ENCODE data around the gene NDUFS4.

The NDUFS4 gene

GRCh38 chr5:53555160-53555559 is 5.3 kb upstream of the NDUFS4 start:
- Mint-ChIP-seq H3K4me3 (no peak overlapping the region), H3K36me3 (ENCODE audit: low read depth) (no peaks in the 10 kb centered on the region), H3K4me1 (ENCODE audit: low read depth) (peaks cover under 1% of the 10 kb centered on the region), H3K27ac (no peak overlapping the region), H3K9me3 (peaks cover 9% of the 10 kb centered on the region), H3K27me3 (ENCODE audit: low read depth) (peaks cover 33% of the 10 kb centered on the region)

GRCh38 chr5:53556001-53556400 is 4.4 kb upstream of the NDUFS4 start:
- H3K4me3 Mint-ChIP-seq = no peak overlapping the region
- H3K9me3 Mint-ChIP-seq = peaks cover 9% of the 10 kb centered on the region
- H3K4me1 Mint-ChIP-seq (ENCODE audit: low read depth) = peaks cover 5% of the 10 kb centered on the region
- H3K27me3 Mint-ChIP-seq (ENCODE audit: low read depth) = peaks cover 33% of the 10 kb centered on the region
- peaks cover 7% of the 10 kb centered on the region for H3K36me3 Mint-ChIP-seq (ENCODE audit: low read depth)
- no peak overlapping the region for H3K27ac Mint-ChIP-seq

- peaks cover 9% of the 10 kb centered on the region for H3K9me3 Mint-ChIP-seq
- H3K4me3 Mint-ChIP-seq = no peak overlapping the region
- peaks cover 33% of the 10 kb centered on the region for H3K27me3 Mint-ChIP-seq (ENCODE audit: low read depth)
- peaks cover 8% of the 10 kb centered on the region for H3K36me3 Mint-ChIP-seq (ENCODE audit: low read depth)
- H3K4me1 Mint-ChIP-seq (ENCODE audit: low read depth) = peaks cover 11% of the 10 kb centered on the region
- no peak overlapping the region for H3K27ac Mint-ChIP-seq
Measured at GRCh38 chr5:53557386-53557785, 3.1 kb upstream of the NDUFS4 start.

GRCh38 chr5:53558966-53559365 is 1.5 kb upstream of the NDUFS4 start:
- peaks cover 13% of the 10 kb centered on the region for H3K4me1 Mint-ChIP-seq (ENCODE audit: low read depth)
- H3K27ac Mint-ChIP-seq = no peak overlapping the region
- peaks cover 33% of the 10 kb centered on the region for H3K27me3 Mint-ChIP-seq (ENCODE audit: low read depth)
- peaks cover 11% of the 10 kb centered on the region for H3K36me3 Mint-ChIP-seq (ENCODE audit: low read depth)
- H3K9me3 Mint-ChIP-seq = peaks cover 9% of the 10 kb centered on the region
- no peak overlapping the region for H3K4me3 Mint-ChIP-seq

DNA sequence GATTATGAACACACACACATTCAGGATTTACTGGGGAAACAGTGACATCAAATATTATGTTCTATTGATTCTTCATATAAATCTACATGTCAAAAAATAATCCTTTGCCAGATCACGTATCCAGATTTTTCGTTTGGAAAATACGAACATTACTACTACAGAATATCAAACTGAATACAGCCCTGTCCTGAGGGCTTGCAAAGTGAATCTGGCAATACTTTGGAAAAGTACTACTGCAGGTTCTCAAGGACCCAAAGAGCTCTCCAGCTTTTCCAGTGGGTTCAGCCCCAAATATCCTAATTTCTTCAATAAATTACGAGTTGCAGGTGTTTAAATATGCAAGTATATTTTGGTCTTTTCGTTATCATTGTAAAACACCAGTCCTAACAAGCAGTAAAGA is 411 bp upstream of the NDUFS4 start:
- H3K27ac Mint-ChIP-seq = no peak overlapping the region
- H3K27me3 Mint-ChIP-seq (ENCODE audit: low read depth) = peaks cover 24% of the 10 kb centered on the region
- peaks cover 14% of the 10 kb centered on the region for H3K4me1 Mint-ChIP-seq (ENCODE audit: low read depth)
- H3K9me3 Mint-ChIP-seq = peaks cover 9% of the 10 kb centered on the region
- peaks cover 11% of the 10 kb centered on the region for H3K36me3 Mint-ChIP-seq (ENCODE audit: low read depth)
- H3K4me3 Mint-ChIP-seq = peak overlapping the region; percentile 95

GRCh38 chr5:53568401-53568800 is 8.0 kb downstream of the NDUFS4 start:
- Mint-ChIP-seq H3K27ac (no peak overlapping the region), H3K4me1 (ENCODE audit: low read depth) (peaks cover 6% of the 10 kb centered on the region), H3K36me3 (ENCODE audit: low read depth) (peaks cover 3% of the 10 kb centered on the region), H3K27me3 (ENCODE audit: low read depth) (no peaks in the 10 kb centered on the region), H3K4me3 (no peak overlapping the region), H3K9me3 (no peaks in the 10 kb centered on the region)

GRCh38 chr5:53568871-53569270 is 8.4 kb downstream of the NDUFS4 start:
- Mint-ChIP-seq H3K4me3 (no peak overlapping the region), H3K36me3 (ENCODE audit: low read depth) (peaks cover 3% of the 10 kb centered on the region), H3K27me3 (ENCODE audit: low read depth) (no peaks in the 10 kb centered on the region), H3K4me1 (ENCODE audit: low read depth) (peaks cover 6% of the 10 kb centered on the region), H3K27ac (no peak overlapping the region), H3K9me3 (no peaks in the 10 kb centered on the region)

- Mint-ChIP-seq H3K36me3 (ENCODE audit: low read depth) (peaks cover 1% of the 10 kb centered on the region), H3K27ac (no peak overlapping the region), H3K27me3 (ENCODE audit: low read depth) (no peaks in the 10 kb centered on the region), H3K4me1 (ENCODE audit: low read depth) (peaks cover 6% of the 10 kb centered on the region), H3K4me3 (no peak overlapping the region), H3K9me3 (no peaks in the 10 kb centered on the region)
Measured at GRCh38 chr5:53569453-53569852, 9.0 kb downstream of the NDUFS4 start.

DNA sequence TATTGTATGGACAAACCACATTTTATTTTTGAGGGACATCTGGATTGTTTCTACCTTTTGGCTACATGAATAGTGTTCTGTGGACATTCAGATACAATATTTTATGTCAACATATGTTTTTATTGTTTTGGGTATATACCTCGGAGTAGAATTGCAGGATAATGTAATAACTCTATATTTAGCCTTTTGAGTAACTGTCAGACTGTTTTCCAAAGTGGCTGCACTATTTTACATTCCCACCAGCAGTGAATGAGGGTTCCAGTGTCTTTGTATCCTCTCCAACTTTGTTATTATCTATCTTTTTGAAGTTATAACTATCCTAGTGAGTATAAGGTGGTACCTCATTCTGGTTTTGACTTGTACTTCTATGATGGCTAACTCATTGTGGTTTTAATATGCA is 11.0 kb downstream of the NDUFS4 start:
- no peak overlapping the region for H3K4me3 Mint-ChIP-seq
- peaks cover 5% of the 10 kb centered on the region for H3K4me1 Mint-ChIP-seq (ENCODE audit: low read depth)
- H3K9me3 Mint-ChIP-seq = no peaks in the 10 kb centered on the region
- no peak overlapping the region for H3K27ac Mint-ChIP-seq
- H3K36me3 Mint-ChIP-seq (ENCODE audit: low read depth) = peaks cover 1% of the 10 kb centered on the region
- H3K27me3 Mint-ChIP-seq (ENCODE audit: low read depth) = no peaks in the 10 kb centered on the region

DNA sequence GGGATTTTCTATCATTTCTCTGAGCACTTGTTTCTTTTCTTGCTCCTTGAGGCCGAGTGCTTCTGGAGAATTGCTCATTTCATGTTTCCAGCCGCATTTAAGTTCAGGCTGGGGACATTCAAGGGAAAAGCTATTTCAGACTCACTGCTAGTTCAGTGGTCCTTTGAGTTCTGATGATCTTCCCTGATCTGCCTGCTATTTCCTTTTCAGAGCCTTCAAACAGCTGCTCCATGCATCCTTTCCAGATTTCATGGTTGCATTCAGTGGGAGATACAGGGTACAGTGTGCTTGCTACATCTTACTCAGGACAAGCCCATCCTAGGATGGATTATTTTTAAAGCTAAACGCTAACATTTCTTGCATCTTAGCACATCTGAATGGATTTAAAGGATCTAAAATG is 14.7 kb downstream of the NDUFS4 start:
- Mint-ChIP-seq H3K27me3 (ENCODE audit: low read depth) (no peaks in the 10 kb centered on the region), H3K27ac (no peak overlapping the region), H3K4me3 (no peak overlapping the region), H3K4me1 (ENCODE audit: low read depth) (peaks cover 6% of the 10 kb centered on the region), H3K9me3 (no peaks in the 10 kb centered on the region), H3K36me3 (ENCODE audit: low read depth) (peaks cover 1% of the 10 kb centered on the region)

DNA sequence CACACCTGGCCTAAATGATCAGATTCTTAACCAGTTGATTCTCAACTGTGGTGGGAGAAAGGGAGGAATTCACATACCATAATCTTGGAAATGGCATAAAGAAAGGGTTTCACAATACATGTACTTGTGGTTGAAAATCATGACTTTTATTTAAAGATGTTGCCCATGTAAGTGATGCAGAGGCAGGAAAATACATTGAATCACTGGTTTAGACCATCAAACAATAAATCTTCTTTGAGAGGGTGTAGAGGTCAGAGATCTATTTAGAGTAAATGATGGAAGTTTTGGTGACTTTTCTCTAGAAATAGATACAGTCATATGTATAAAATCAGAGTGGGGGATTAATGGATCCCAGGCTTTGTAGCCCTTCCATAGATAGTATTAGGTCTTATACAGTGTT is 15.4 kb downstream of the NDUFS4 start:
- peaks cover 6% of the 10 kb centered on the region for H3K4me1 Mint-ChIP-seq (ENCODE audit: low read depth)
- peaks cover 1% of the 10 kb centered on the region for H3K36me3 Mint-ChIP-seq (ENCODE audit: low read depth)
- H3K4me3 Mint-ChIP-seq = no peak overlapping the region
- no peak overlapping the region for H3K27ac Mint-ChIP-seq
- H3K27me3 Mint-ChIP-seq (ENCODE audit: low read depth) = no peaks in the 10 kb centered on the region
- H3K9me3 Mint-ChIP-seq = no peaks in the 10 kb centered on the region

DNA sequence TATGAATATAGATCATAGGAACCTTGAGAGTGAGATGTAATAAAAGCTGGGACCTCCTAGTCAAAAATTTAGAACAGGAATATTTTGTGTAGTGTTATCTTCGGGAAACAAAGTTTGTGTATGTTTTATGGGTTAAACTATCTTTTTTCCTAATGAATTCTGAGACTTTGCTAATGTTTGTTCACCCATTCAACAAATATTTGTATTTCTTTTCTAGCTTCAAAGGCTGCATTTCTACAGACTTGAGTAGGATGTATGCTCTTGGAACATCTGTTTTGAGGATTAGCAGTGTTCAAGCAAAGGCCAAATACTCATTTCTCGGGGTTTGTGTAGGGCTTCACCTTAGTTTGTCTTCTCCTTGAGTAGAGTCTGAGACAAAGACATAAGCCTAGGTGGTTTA is 16.2 kb downstream of the NDUFS4 start:
- Mint-ChIP-seq H3K36me3 (ENCODE audit: low read depth) (peaks cover 1% of the 10 kb centered on the region), H3K27me3 (ENCODE audit: low read depth) (no peaks in the 10 kb centered on the region), H3K4me3 (no peak overlapping the region), H3K4me1 (ENCODE audit: low read depth) (peaks cover 8% of the 10 kb centered on the region), H3K9me3 (no peaks in the 10 kb centered on the region), H3K27ac (no peak overlapping the region)

- H3K27ac Mint-ChIP-seq = no peak overlapping the region
- no peak overlapping the region for H3K4me3 Mint-ChIP-seq
- no peaks in the 10 kb centered on the region for H3K9me3 Mint-ChIP-seq
- no peaks in the 10 kb centered on the region for H3K27me3 Mint-ChIP-seq (ENCODE audit: low read depth)
- peaks cover 6% of the 10 kb centered on the region for H3K4me1 Mint-ChIP-seq (ENCODE audit: low read depth)
- H3K36me3 Mint-ChIP-seq (ENCODE audit: low read depth) = no peaks in the 10 kb centered on the region
Measured at GRCh38 chr5:53578854-53579253, 18.4 kb downstream of the NDUFS4 start.

- H3K4me3 Mint-ChIP-seq = no peak overlapping the region
- H3K27me3 Mint-ChIP-seq (ENCODE audit: low read depth) = no peaks in the 10 kb centered on the region
- no peak overlapping the region for H3K27ac Mint-ChIP-seq
- peaks cover 2% of the 10 kb centered on the region for H3K36me3 Mint-ChIP-seq (ENCODE audit: low read depth)
- H3K9me3 Mint-ChIP-seq = no peaks in the 10 kb centered on the region
- H3K4me1 Mint-ChIP-seq (ENCODE audit: low read depth) = peaks cover 6% of the 10 kb centered on the region
Measured at GRCh38 chr5:53580547-53580946, 20.1 kb downstream of the NDUFS4 start.

DNA sequence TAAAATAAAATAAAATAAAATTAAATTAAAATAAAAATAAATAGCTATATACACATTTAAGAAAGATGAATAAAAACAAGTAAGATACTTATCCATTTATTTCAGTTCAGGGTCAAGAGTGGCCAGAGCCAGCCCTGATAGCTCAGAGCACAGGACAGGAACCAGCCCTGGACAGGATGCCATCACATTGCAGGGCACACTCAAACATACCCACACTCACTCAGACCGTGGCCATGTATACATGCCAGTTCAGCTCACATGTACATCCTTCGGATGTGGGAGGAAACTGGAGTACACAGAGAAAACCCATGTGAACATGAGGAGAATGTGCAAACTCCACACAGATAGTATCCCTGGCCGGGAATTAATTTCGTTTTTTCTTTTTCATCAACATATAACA is 21.8 kb downstream of the NDUFS4 start:
- Mint-ChIP-seq H3K27ac (no peak overlapping the region), H3K27me3 (ENCODE audit: low read depth) (no peaks in the 10 kb centered on the region), H3K4me3 (no peak overlapping the region), H3K36me3 (ENCODE audit: low read depth) (peaks cover 2% of the 10 kb centered on the region), H3K4me1 (ENCODE audit: low read depth) (peaks cover 6% of the 10 kb centered on the region), H3K9me3 (no peaks in the 10 kb centered on the region)

DNA sequence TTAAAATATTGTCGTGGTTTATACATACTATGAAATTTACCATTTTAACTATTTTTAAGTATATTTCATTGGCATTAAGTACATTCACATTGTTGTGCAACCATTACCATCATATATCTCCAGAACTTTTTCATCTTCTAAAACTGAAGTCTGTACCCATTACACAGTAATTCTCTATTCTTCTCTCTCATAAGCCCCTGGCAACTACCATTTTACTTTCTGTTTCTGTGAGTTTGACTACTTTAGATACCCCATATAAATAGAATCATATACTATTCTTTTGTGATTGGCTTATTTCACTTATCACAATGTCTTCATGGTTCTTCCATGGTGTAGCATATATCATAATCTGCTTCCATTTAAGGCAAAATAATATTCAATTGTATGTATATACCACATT is 30.3 kb downstream of the NDUFS4 start:
- H3K4me1 Mint-ChIP-seq (ENCODE audit: low read depth) = peaks cover 9% of the 10 kb centered on the region
- H3K27ac Mint-ChIP-seq = no peak overlapping the region
- H3K36me3 Mint-ChIP-seq (ENCODE audit: low read depth) = no peaks in the 10 kb centered on the region
- H3K9me3 Mint-ChIP-seq = no peaks in the 10 kb centered on the region
- no peaks in the 10 kb centered on the region for H3K27me3 Mint-ChIP-seq (ENCODE audit: low read depth)
- H3K4me3 Mint-ChIP-seq = no peak overlapping the region

Measured in T-helper 1 cell treated with Interleukin-12 subunit alpha and Interleukin-12 subunit beta and Interleukin-4 antibody, amounts not matched to agents 30 μg/mL and 1 μg/mL, for 36 hours (primary cell).